B cell (primary cell): ENCODE data around the gene MYL12B. TPM values are rescaled to one million over a fixed set of nuclear protein-coding genes. Genes with fewer than 3 reads are reported as not detected.

ENCODE experiments used
- ATAC-seq: fragments of 200-7000 bp; cut with Tn5 transposase; one replicate; pipeline ENCODE4 v1.10.0; 2021; ENCODE audit warnings: low read depth, mild to moderate bottlenecking, moderate number of reproducible peaks, moderate library complexity
- CTCF ChIA-PET: fragments of 350-600 bp; sonication (Branson Sonifier 250); formaldehyde crosslinking; loops from one replicate; lab custom pipeline; 2021; ENCODE audit warnings: antibody characterized with exemption, inconsistent platforms; lab: Charles Lee
- POLR2A ChIA-PET: fragments of 350-600 bp; sonication (Branson Sonifier 250); formaldehyde crosslinking; loops from one replicate; lab custom pipeline; 2021; ENCODE audit warnings: antibody characterized with exemption; lab: Charles Lee
- DNase-seq: peaks from one replicate; pipeline ENCODE4 v3.0.0; 2013
- H2AFZ ChIP-seq: 2 replicates; pipeline ENCODE4 v1.6.1; 2012; ENCODE audit warnings: mild to moderate bottlenecking, low read depth, low read length; ENCODE audit not compliant: insufficient read depth, poor library complexity, severe bottlenecking
- H3K27ac ChIP-seq, 2 donors: 1 replicate in 1 of 2; 2 replicates in 1 of 2; pipeline ENCODE4 v1.5.1; 2012 to 2013; ENCODE audit warnings: low read length in 2 of 2, mild to moderate bottlenecking in 2 of 2, moderate library complexity in 1 of 2
- H3K27me3 ChIP-seq, 4 experiments: fragments of 200-600 bp in 1 of 4; sonication (generic) in 1 of 4; replicated peaks in 1 of 4; 1 replicate in 2 of 4; 2 replicates in 2 of 4; pipeline versions ENCODE4 v1.6.1 to v1.7.0; 2013 to 2016; ENCODE audit warnings: low read length in 3 of 4, mild to moderate bottlenecking in 2 of 4, mixed read lengths in 1 of 4, moderate library complexity in 1 of 4; ENCODE audit not compliant: insufficient read depth in 4 of 4, control insufficient read depth in 3 of 4; ENCODE audit errors: control extremely low read depth in 1 of 4
- H3K36me3 ChIP-seq, 2 experiments: replicated peaks in 1 of 2; 1 replicate in 1 of 2; 2 replicates in 1 of 2; pipeline versions ENCODE4 v1.6.1 to v1.7.1; 2013; ENCODE audit warnings: low read length in 1 of 2; ENCODE audit not compliant: insufficient read depth in 2 of 2, control insufficient read depth in 1 of 2; ENCODE audit errors: control extremely low read depth in 1 of 2, extremely low read depth in 1 of 2
- H3K4me1 ChIP-seq, 2 donors: fragments of 200-600 bp in 1 of 2; sonication (generic) in 1 of 2; 1 replicate in 1 of 2; 2 replicates in 1 of 2; pipeline versions ENCODE4 v1.5.1 to v1.6.1; 2013 to 2017; ENCODE audit warnings: low read length in 2 of 2; ENCODE audit not compliant: control insufficient read depth in 2 of 2, insufficient read depth in 2 of 2
- H3K4me2 ChIP-seq: replicated peaks from 2 replicates; pipeline ENCODE3; 2012; ENCODE audit warnings: mild to moderate bottlenecking, low read depth, low read length; ENCODE audit not compliant: poor library complexity, severe bottlenecking
- H3K4me3 ChIP-seq, 5 experiments: fragments of 200-600 bp in 1 of 5; sonication (generic) in 1 of 5; 1 replicate in 3 of 5; 2 replicates in 2 of 5; pipeline versions ENCODE4 v1.5.1 to v1.7.0; 2011 to 2016; ENCODE audit warnings: low read length in 4 of 5, mild to moderate bottlenecking in 4 of 5, low read depth in 2 of 5, control low read depth in 1 of 5, moderate library complexity in 1 of 5; ENCODE audit not compliant: insufficient read depth in 1 of 5; ENCODE audit errors: control extremely low read depth in 1 of 5, extremely low read depth in 1 of 5
- H3K79me2 ChIP-seq: fragments of 200-600 bp; sonication (generic); one replicate; pipeline ENCODE4 v1.6.0; 2016; ENCODE audit warnings: low read length; ENCODE audit not compliant: control insufficient read depth, insufficient read depth
- H3K9ac ChIP-seq: fragments of 200-600 bp; sonication (generic); 2 replicates; pipeline ENCODE4 v1.6.1; 2017; ENCODE audit warnings: mild to moderate bottlenecking, low read length, moderate library complexity
- H3K9me3 ChIP-seq, 3 donors: one replicate each; pipeline versions ENCODE4 v1.6.1 to v1.7.1; 2013; ENCODE audit warnings: low read length in 2 of 3; ENCODE audit not compliant: control insufficient read depth in 2 of 3, insufficient read depth in 1 of 3; ENCODE audit errors: control extremely low read depth in 1 of 3
- H4K20me1 ChIP-seq: 2 replicates; pipeline ENCODE4 v1.6.0; 2012; ENCODE audit warnings: mild to moderate bottlenecking, low read length; ENCODE audit not compliant: insufficient read depth, control insufficient read depth, poor library complexity, severe bottlenecking
- H3K27ac Mint-ChIP-seq: one replicate; pipeline ENCODE4 v1.8.0; 2021; ENCODE audit warnings: mixed read lengths
- H3K27me3 Mint-ChIP-seq: one replicate; pipeline ENCODE4 v1.8.0; 2021; ENCODE audit warnings: mixed read lengths
- H3K4me1 Mint-ChIP-seq: one replicate; pipeline ENCODE4 v1.8.0; 2021; ENCODE audit warnings: mixed read lengths
- H3K4me3 Mint-ChIP-seq: one replicate; pipeline ENCODE4 v1.8.0; 2021; ENCODE audit warnings: mixed read lengths
- H3K9me3 Mint-ChIP-seq: one replicate; pipeline ENCODE4 v1.8.0; 2022; ENCODE audit warnings: mixed read lengths; ENCODE audit not compliant: insufficient read depth
- EZH2 ChIP-seq: IDR thresholded peaks from 2 replicates; pipeline ENCODE4 v1.6.1; 2012; ENCODE audit warnings: borderline replicate concordance, low read depth, mild to moderate bottlenecking, moderate library complexity, low read length; ENCODE audit not compliant: insufficient read depth, poor library complexity, severe bottlenecking
- WGBS: methylation state at CpG from one replicate; pipeline ENCODE4 v1.1.5; 2013; ENCODE audit warnings: missing lambda C conversion rate; ENCODE audit not compliant: insufficient coverage; 5-methylcytosine and 5-hydroxymethylcytosine counted together
- intact Hi-C: fragments of 100-400 bp; cut with micrococcal nuclease; formaldehyde crosslinking; loops from one replicate; pipeline ENCODE4 v1.10.0; 2022
- polyA plus RNA-seq: library from polyadenylated mRNA; depleted of rRNA; stranded (reverse); fragments of >200 nt; gene quantifications from 2 replicates; pipeline ENCODE4 v1.2.3, GENCODE V29; 2012
- total RNA-seq, 2 donors: library from RNA; stranded (reverse); fragments of 120-200 nt in 1 of 2; gene quantifications; 1 replicate in 1 of 2; 2 replicates in 1 of 2; pipeline versions ENCODE4 v1.2.3 to v1.2.4, GENCODE V29; 2013 to 2022
- TF ChIP-seq, protein P1 (sequence below): fragments of 200-600 bp; IDR thresholded peaks from one replicate; pipeline ENCODE4 v1.8.0; 2022; ENCODE audit warnings: antibody characterized with exemption, mild to moderate bottlenecking

Gene MYL12B
- total and polyA plus RNA-seq, 2 donors (not counting 1 experiment from before 2014, with no cell fraction given), result 127 to 139 TPM

DNA sequence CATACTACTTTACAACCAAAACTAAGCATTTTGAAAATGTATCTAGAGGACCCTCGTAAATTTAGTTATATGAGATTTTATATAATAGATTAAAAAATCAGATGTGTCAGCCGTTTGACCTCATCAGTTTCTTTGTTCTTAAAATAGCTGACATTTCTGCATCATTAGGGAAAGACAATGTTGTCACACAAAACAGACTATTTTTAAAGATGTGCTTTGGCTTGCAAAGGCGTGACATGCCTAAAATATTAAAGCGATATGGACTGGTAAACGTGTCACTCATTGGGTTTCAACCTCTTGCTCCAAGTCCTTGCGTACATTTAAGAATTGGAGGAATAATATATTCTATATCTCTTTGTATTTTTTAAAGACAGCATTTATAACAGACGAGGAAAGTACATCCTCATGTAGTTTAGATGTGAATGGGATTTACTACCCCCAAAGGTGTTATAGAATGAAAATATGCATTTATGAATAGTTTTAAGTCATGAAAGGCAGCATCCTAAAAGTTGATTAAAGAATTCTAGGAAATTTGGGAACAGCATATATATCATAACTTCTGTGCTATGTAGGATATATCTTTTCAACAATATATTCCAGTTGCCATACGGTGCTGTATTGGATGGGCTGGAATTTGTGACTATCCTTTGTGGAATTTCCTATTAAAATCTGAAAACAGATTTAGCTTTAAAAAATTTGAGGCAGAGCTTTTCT is 10.5 kb upstream of the MYL12B start:
- Mint-ChIP-seq H3K27me3 (no peaks in the 10 kb centered on the region), H3K9me3 (no peaks in the 10 kb centered on the region), H3K4me3 (peak overlapping the region; percentile 4), H3K4me1 (peaks cover 63% of the 10 kb centered on the region), H3K27ac (no peak overlapping the region)
- peak overlapping the region; percentile 7 for H3K4me2 ChIP-seq
- peaks cover 86% of the 10 kb centered on the region for H3K79me2 ChIP-seq
- H3K4me3 ChIP-seq, result no peak overlapping the region
- DNase-seq (no peak), ATAC-seq (no peak)
- ChIA-PET POLR2A (interaction anchor here (0.7 to 0.8 kb wide), 2 partner anchors 10 to 81 kb away, joined by 4 to 5 read pairs; partner anchors contain the start of gene MYL12B), CTCF (interaction anchor here (0.5 to 1.9 kb wide), 12 partner anchors 8 to 417 kb away, joined by 3 to 8 read pairs (median 3); no protein-coding TSS in a partner anchor)
- H3K27ac ChIP-seq, result peak overlapping the region in 1 of 2 donors; percentile 81
- WGBS, result no CpG with 5 or more reads among the region's 8 CpGs
- H2AFZ ChIP-seq, result no peak overlapping the region
- H3K4me1 ChIP-seq, result peaks cover 49 to 55% of the 10 kb centered on the region in 2 donors
- no peaks in the 10 kb centered on the region for H3K27me3 ChIP-seq
- peaks cover 18% of the 10 kb centered on the region for H4K20me1 ChIP-seq
- intact Hi-C loops, result no loop called here
- H3K36me3 ChIP-seq, result peaks cover 15 to 46% of the 10 kb centered on the region in 2 experiments
- H3K9ac ChIP-seq, result no peak overlapping the region
- TF ChIP-seq, protein P1, sequence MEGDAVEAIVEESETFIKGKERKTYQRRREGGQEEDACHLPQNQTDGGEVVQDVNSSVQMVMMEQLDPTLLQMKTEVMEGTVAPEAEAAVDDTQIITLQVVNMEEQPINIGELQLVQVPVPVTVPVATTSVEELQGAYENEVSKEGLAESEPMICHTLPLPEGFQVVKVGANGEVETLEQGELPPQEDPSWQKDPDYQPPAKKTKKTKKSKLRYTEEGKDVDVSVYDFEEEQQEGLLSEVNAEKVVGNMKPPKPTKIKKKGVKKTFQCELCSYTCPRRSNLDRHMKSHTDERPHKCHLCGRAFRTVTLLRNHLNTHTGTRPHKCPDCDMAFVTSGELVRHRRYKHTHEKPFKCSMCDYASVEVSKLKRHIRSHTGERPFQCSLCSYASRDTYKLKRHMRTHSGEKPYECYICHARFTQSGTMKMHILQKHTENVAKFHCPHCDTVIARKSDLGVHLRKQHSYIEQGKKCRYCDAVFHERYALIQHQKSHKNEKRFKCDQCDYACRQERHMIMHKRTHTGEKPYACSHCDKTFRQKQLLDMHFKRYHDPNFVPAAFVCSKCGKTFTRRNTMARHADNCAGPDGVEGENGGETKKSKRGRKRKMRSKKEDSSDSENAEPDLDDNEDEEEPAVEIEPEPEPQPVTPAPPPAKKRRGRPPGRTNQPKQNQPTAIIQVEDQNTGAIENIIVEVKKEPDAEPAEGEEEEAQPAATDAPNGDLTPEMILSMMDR, result no peak
- no peak for TF ChIP-seq EZH2
- no peaks in the 10 kb centered on the region for H3K9me3 ChIP-seq

DNA sequence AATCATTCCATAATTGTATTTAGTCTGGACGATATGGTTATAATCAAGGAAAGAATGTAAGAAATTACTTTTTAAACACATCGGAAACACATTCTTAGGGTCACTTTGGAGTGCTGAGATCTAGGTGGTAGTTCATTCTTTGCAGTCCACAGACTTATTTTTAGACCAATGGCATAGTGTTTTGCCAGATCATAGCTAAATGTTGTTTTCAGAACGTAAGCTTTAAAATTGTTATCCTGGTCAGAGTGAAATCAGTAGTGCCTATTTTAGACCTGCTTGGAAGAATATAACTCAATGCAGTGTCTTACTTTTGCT is 10.0 kb upstream of the MYL12B start:
- TF ChIP-seq, protein P1, result no peak
- no peak for TF ChIP-seq EZH2
- Histone ChIP-seq H3K27ac (peak overlapping the region in 1 of 2 donors; percentile 81), H2AFZ (no peak overlapping the region), H3K9ac (no peak overlapping the region), H3K27me3 (no peaks in the 10 kb centered on the region), H3K9me3 (no peaks in the 10 kb centered on the region), H3K79me2 (peaks cover 91% of the 10 kb centered on the region), H4K20me1 (peaks cover 18% of the 10 kb centered on the region), H3K36me3 (peaks cover 17 to 51% of the 10 kb centered on the region in 2 experiments), H3K4me1 (peaks cover 49 to 58% of the 10 kb centered on the region in 2 donors), H3K4me2 (peak overlapping the region; percentile 7), H3K4me3 (no peak overlapping the region)
- H3K4me3 Mint-ChIP-seq, result peak overlapping the region; percentile 4
- intact Hi-C loops, result no loop called here
- H3K4me1 Mint-ChIP-seq, result peaks cover 69% of the 10 kb centered on the region
- H3K27ac Mint-ChIP-seq, result peak overlapping the region; percentile 42
- WGBS, result 57% methylated on average over 1 of the region's 3 CpGs
- H3K9me3 Mint-ChIP-seq, result no peaks in the 10 kb centered on the region
- ATAC-seq (no peak), DNase-seq (no peak)
- H3K27me3 Mint-ChIP-seq, result no peaks in the 10 kb centered on the region
- CTCF ChIA-PET, result interaction anchor here (0.6 to 1.9 kb wide), 5 partner anchors 10 to 415 kb away, joined by 3 to 8 read pairs (median 3); no protein-coding TSS in a partner anchor
- POLR2A ChIA-PET, result interaction anchor here (1.5 kb wide), 1 partner anchor 10 kb away, joined by 3 read pairs; the partner anchor contains the start of gene MYL12B
